Coronary artery (tissue), 2 donors: ENCODE measurements around the gene ASTL.

Source experiments
- DNase-seq: peaks from one replicate; pipeline ENCODE4 v3.0.0-alpha.2; 2017; ENCODE audit warnings: low spot score
- H3K27ac ChIP-seq, 2 donors: fragments of 200-600 bp; sonication (generic); one replicate each; pipeline ENCODE4 v1.5.1; 2016 to 2019
- H3K4me3 ChIP-seq: fragments of 200-600 bp; sonication (generic); 2 replicates; pipeline ENCODE4 v1.5.1; 2016; ENCODE audit warnings: mild to moderate bottlenecking, moderate library complexity
- CTCF ChIP-seq: fragments of 200-600 bp; sonication (generic); IDR thresholded peaks from one replicate; pipeline ENCODE4 v1.5.1; 2019; ENCODE audit warnings: antibody characterized with exemption

Gene ASTL

GRCh38 chr2:96140941-96141623 is 2.8 kb upstream of the ASTL start:
- no peak overlapping the region for H3K27ac ChIP-seq
- no peak for DNase-seq
- TF ChIP-seq CTCF: no peak
- no peak overlapping the region for H3K4me3 ChIP-seq

- no peak for TF ChIP-seq CTCF
- Histone ChIP-seq H3K4me3 (no peak overlapping the region), H3K27ac (no peak overlapping the region)
- DNase-seq: no peak
Observed at GRCh38 chr2:96139181-96139758, 968 bp upstream of the ASTL start.

- Histone ChIP-seq H3K27ac (no peak overlapping the region), H3K4me3 (no peak overlapping the region)
- DNase-seq: no peak
- no peak for TF ChIP-seq CTCF
Observed at GRCh38 chr2:96137321-96138178, 752 bp downstream of the ASTL start.

GRCh38 chr2:96136129-96136720 is 2.1 kb downstream of the ASTL start:
- no peak overlapping the region for H3K27ac ChIP-seq
- DNase-seq: no peak
- H3K4me3 ChIP-seq: no peak overlapping the region
- TF ChIP-seq CTCF: no peak

GRCh38 chr2:96135621-96136020 is 2.7 kb downstream of the ASTL start:
- Histone ChIP-seq H3K4me3 (no peak overlapping the region), H3K27ac (no peak overlapping the region)
- no peak for DNase-seq
- no peak for TF ChIP-seq CTCF

- no peak for DNase-seq
- Histone ChIP-seq H3K27ac (no peak overlapping the region), H3K4me3 (no peak overlapping the region)
- TF ChIP-seq CTCF: no peak
Observed at GRCh38 chr2:96135171-96135570, 3.1 kb downstream of the ASTL start.
